ENCODE measurements around the gene CD79B. TPM values are rescaled to one million over a fixed set of nuclear protein-coding genes. Genes with fewer than 3 reads are reported as not detected.

Gene CD79B
- total and polyA plus RNA-seq, 2 experiments from 2014 or later, result not detected

GRCh38 chr17:63950940-63951907 lies 19.1 kb upstream of the CD79B start:
- DNase-seq, result no peak
- Histone ChIP-seq H3K4me1 (ENCODE audit: insufficient read depth) (no peaks in the 10 kb centered on the region), H3K27me3 (replicated peaks; ENCODE audit: insufficient read depth) (no peaks in the 10 kb centered on the region), H3K36me3 (ENCODE audit: low read depth) (no peaks in the 10 kb centered on the region), H3K79me2 (ENCODE audit: insufficient read depth) (no peaks in the 10 kb centered on the region), H3F3A (ENCODE audit: insufficient read depth) (no peaks in the 10 kb centered on the region), H3K27ac (no peak overlapping the region), H3K9me3 (ENCODE audit: low read depth) (no peaks in the 10 kb centered on the region), H2AFZ (no peak overlapping the region), H4K20me1 (ENCODE audit: insufficient read depth) (no peaks in the 10 kb centered on the region), H3K4me2 (ENCODE audit: unreplicated experiment) (no peak overlapping the region), H3K9ac (no peak overlapping the region), H3K4me3 (no peak overlapping the region), H3K9me2 (ENCODE audit: insufficient read depth) (no peaks in the 10 kb centered on the region)
- in situ Hi-C loops (cut with MboI), result no loop called here
- 74 to 80% methylated on average over 25 to 29 of the region's 29 CpGs for WGBS, 2 experiments (ENCODE audit: low coverage in 1 of 2, low lambda C conversion rate in 2 of 2, missing lambda C conversion rate in 2 of 2)
- TF ChIP-seq EZH2phosphoT487 (IDR thresholded peaks at IDR 0.05; ENCODE audit: insufficient read depth, low read depth) (no peak), EZH2 (IDR thresholded peaks at IDR 0.05; ENCODE audit: insufficient read depth, poor library complexity, severe bottlenecking) (no peak)

- Histone ChIP-seq H3K9me2 (ENCODE audit: insufficient read depth) (no peaks in the 10 kb centered on the region), H4K20me1 (ENCODE audit: insufficient read depth) (no peaks in the 10 kb centered on the region), H3K9me3 (ENCODE audit: low read depth) (no peaks in the 10 kb centered on the region), H3K27me3 (replicated peaks; ENCODE audit: insufficient read depth) (no peaks in the 10 kb centered on the region), H3K9ac (no peak overlapping the region), H3K4me3 (no peak overlapping the region), H3F3A (ENCODE audit: insufficient read depth) (no peaks in the 10 kb centered on the region), H3K36me3 (ENCODE audit: low read depth) (no peaks in the 10 kb centered on the region), H3K79me2 (ENCODE audit: insufficient read depth) (no peaks in the 10 kb centered on the region), H3K27ac (no peak overlapping the region), H2AFZ (no peak overlapping the region), H3K4me2 (ENCODE audit: unreplicated experiment) (no peak overlapping the region), H3K4me1 (ENCODE audit: insufficient read depth) (no peaks in the 10 kb centered on the region)
- TF ChIP-seq EZH2 (IDR thresholded peaks at IDR 0.05; ENCODE audit: insufficient read depth, poor library complexity, severe bottlenecking), result no peak
- no peak for TF ChIP-seq EZH2phosphoT487 (IDR thresholded peaks at IDR 0.05; ENCODE audit: insufficient read depth, low read depth)
- 47 to 49% methylated on average over 12 to 18 of the region's 18 CpGs for WGBS, 2 experiments (ENCODE audit: low coverage in 1 of 2, low lambda C conversion rate in 2 of 2, missing lambda C conversion rate in 2 of 2)
- in situ Hi-C loops (cut with MboI), result no loop called here
- no peak for DNase-seq
Observed at GRCh38 chr17:63949576-63950250, 17.6 kb upstream of the CD79B start.

- DNase-seq, result no peak
- H3K4me3 ChIP-seq, result no peak overlapping the region
- no peaks in the 10 kb centered on the region for H3K4me1 ChIP-seq (ENCODE audit: insufficient read depth)
- no peak for TF ChIP-seq EZH2phosphoT487 (IDR thresholded peaks at IDR 0.05; ENCODE audit: insufficient read depth, low read depth)
- no peak for TF ChIP-seq EZH2 (IDR thresholded peaks at IDR 0.05; ENCODE audit: insufficient read depth, poor library complexity, severe bottlenecking)
- no peak overlapping the region for H2AFZ ChIP-seq
- no peaks in the 10 kb centered on the region for H4K20me1 ChIP-seq (ENCODE audit: insufficient read depth)
- no peaks in the 10 kb centered on the region for H3K27me3 ChIP-seq (replicated peaks; ENCODE audit: insufficient read depth)
- H3K9me2 ChIP-seq (ENCODE audit: insufficient read depth), result no peaks in the 10 kb centered on the region
- no peaks in the 10 kb centered on the region for H3F3A ChIP-seq (ENCODE audit: insufficient read depth)
- H3K9ac ChIP-seq, result no peak overlapping the region
- in situ Hi-C loops (cut with MboI), result no loop called here
- WGBS, 2 experiments (ENCODE audit: low coverage in 1 of 2, low lambda C conversion rate in 2 of 2, missing lambda C conversion rate in 2 of 2), result 64 to 75% methylated on average over 9 of the region's 9 CpGs
- no peaks in the 10 kb centered on the region for H3K9me3 ChIP-seq (ENCODE audit: low read depth)
- H3K79me2 ChIP-seq (ENCODE audit: insufficient read depth), result no peaks in the 10 kb centered on the region
- H3K27ac ChIP-seq, result no peak overlapping the region
- no peaks in the 10 kb centered on the region for H3K36me3 ChIP-seq (ENCODE audit: low read depth)
- no peak overlapping the region for H3K4me2 ChIP-seq (ENCODE audit: unreplicated experiment)
Observed at GRCh38 chr17:63948521-63948920, 16.4 kb upstream of the CD79B start.

GRCh38 chr17:63947711-63948330 lies 15.7 kb upstream of the CD79B start:
- no peaks in the 10 kb centered on the region for H3K27me3 ChIP-seq (replicated peaks; ENCODE audit: insufficient read depth)
- H3K9me2 ChIP-seq (ENCODE audit: insufficient read depth), result no peaks in the 10 kb centered on the region
- H3K27ac ChIP-seq, result no peak overlapping the region
- in situ Hi-C loops (cut with MboI), result no loop called here
- no peak overlapping the region for H3K9ac ChIP-seq
- H3K9me3 ChIP-seq (ENCODE audit: low read depth), result no peaks in the 10 kb centered on the region
- no peaks in the 10 kb centered on the region for H3K36me3 ChIP-seq (ENCODE audit: low read depth)
- no peaks in the 10 kb centered on the region for H3K4me1 ChIP-seq (ENCODE audit: insufficient read depth)
- no peak for DNase-seq
- H3K79me2 ChIP-seq (ENCODE audit: insufficient read depth), result no peaks in the 10 kb centered on the region
- H4K20me1 ChIP-seq (ENCODE audit: insufficient read depth), result no peaks in the 10 kb centered on the region
- no peaks in the 10 kb centered on the region for H3F3A ChIP-seq (ENCODE audit: insufficient read depth)
- TF ChIP-seq EZH2phosphoT487 (IDR thresholded peaks at IDR 0.05; ENCODE audit: insufficient read depth, low read depth), result no peak
- no peak for TF ChIP-seq EZH2 (IDR thresholded peaks at IDR 0.05; ENCODE audit: insufficient read depth, poor library complexity, severe bottlenecking)
- no peak overlapping the region for H3K4me3 ChIP-seq
- H2AFZ ChIP-seq, result no peak overlapping the region
- no peak overlapping the region for H3K4me2 ChIP-seq (ENCODE audit: unreplicated experiment)
- 74 to 77% methylated on average over 17 to 18 of the region's 18 CpGs for WGBS, 2 experiments (ENCODE audit: low coverage in 1 of 2, low lambda C conversion rate in 2 of 2, missing lambda C conversion rate in 2 of 2)

Data from GM23248 (cell line).